ENCODE results near the gene TFF3. TPM values are rescaled to one million over a fixed set of nuclear protein-coding genes. Genes with fewer than 3 reads are reported as not detected.
A peak's percentile ranks its signal among the peaks of the same experiment; 100 is the strongest.

The TFF3 gene
- total RNA-seq, 1 donor from 2014 or later, result 40.3 TPM

- Mint-ChIP-seq H3K27ac (peak overlapping the region; percentile 34), H3K9me3 (ENCODE audit: low read depth) (peaks cover 17% of the 10 kb centered on the region), H3K4me3 (ENCODE audit: low read depth) (no peak overlapping the region), H3K36me3 (ENCODE audit: insufficient read depth) (peaks cover 1% of the 10 kb centered on the region), H3K4me1 (ENCODE audit: low read depth) (peaks cover 6% of the 10 kb centered on the region), H3K27me3 (no peaks in the 10 kb centered on the region)
- no peak for TF ChIP-seq CTCF (IDR thresholded peaks at IDR 0.05; ENCODE audit: unreplicated experiment)
- DNase-seq (ENCODE audit: low spot score, unreplicated experiment), result no peak
These were observed 15.5 kb upstream of the TFF3 start for GRCh38 chr21:42330380-42331371.

DNA sequence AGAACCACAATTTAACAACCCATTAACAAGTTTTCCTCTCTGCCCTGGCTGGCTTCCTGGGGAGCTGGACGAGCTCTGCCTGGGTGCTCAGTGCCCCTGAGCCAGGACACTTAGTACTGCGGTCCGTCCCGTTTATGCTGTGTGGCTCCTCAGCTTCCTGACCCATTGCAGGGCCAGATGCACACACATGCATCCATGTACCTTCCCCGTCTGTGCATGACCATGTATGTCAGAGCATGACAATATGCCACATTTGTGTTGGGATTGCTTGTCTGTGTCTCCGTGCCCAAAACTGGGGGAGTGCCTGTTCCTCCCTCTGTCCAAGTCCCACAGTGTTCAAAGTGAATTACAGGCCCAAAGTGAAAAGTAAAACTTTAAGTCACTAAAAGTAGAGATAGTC is 9.7 kb upstream of the TFF3 start:
- TF ChIP-seq CTCF (IDR thresholded peaks at IDR 0.05; ENCODE audit: unreplicated experiment), result no peak
- Mint-ChIP-seq H3K27ac (no peak overlapping the region), H3K4me3 (ENCODE audit: low read depth) (no peak overlapping the region), H3K27me3 (peaks cover 6% of the 10 kb centered on the region), H3K9me3 (ENCODE audit: low read depth) (peaks cover 8% of the 10 kb centered on the region), H3K36me3 (ENCODE audit: insufficient read depth) (peaks cover 1% of the 10 kb centered on the region), H3K4me1 (ENCODE audit: low read depth) (no peaks in the 10 kb centered on the region)
- DNase-seq (ENCODE audit: low spot score, unreplicated experiment), result no peak

DNA sequence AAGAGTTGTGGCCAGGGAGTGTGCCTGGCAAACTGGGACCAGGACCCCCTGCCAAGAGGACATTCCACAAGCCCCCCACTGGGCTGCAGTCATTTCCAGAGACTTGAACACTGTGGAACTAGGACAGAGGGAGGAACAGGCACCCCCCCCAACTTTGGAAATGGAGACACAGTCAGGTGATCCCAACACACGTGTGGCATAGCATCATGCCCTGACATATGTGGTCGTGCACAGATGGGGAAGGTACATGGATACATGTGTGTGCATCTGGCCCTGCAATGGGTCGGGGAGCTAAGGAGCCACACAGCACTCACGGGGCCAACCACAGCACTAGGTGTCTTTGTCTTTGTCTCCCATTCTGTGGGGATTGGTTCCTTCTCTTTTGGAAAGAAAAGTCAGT is 6.6 kb upstream of the TFF3 start:
- Mint-ChIP-seq H3K27me3 (peaks cover 6% of the 10 kb centered on the region), H3K27ac (no peak overlapping the region), H3K4me3 (ENCODE audit: low read depth) (no peak overlapping the region), H3K4me1 (ENCODE audit: low read depth) (peaks cover 1% of the 10 kb centered on the region), H3K36me3 (ENCODE audit: insufficient read depth) (no peaks in the 10 kb centered on the region), H3K9me3 (ENCODE audit: low read depth) (no peaks in the 10 kb centered on the region)
- TF ChIP-seq CTCF (IDR thresholded peaks at IDR 0.05; ENCODE audit: unreplicated experiment), result no peak
- DNase-seq (ENCODE audit: low spot score, unreplicated experiment), result no peak

- DNase-seq (ENCODE audit: low spot score, unreplicated experiment), result no peak
- Mint-ChIP-seq H3K9me3 (ENCODE audit: low read depth) (no peaks in the 10 kb centered on the region), H3K27ac (no peak overlapping the region), H3K4me3 (ENCODE audit: low read depth) (no peak overlapping the region), H3K4me1 (ENCODE audit: low read depth) (peaks cover 4% of the 10 kb centered on the region), H3K36me3 (ENCODE audit: insufficient read depth) (no peaks in the 10 kb centered on the region), H3K27me3 (peaks cover 6% of the 10 kb centered on the region)
- TF ChIP-seq CTCF (IDR thresholded peaks at IDR 0.05; ENCODE audit: unreplicated experiment), result no peak
These were observed 6.0 kb upstream of the TFF3 start for GRCh38 chr21:42321231-42321630.

DNA sequence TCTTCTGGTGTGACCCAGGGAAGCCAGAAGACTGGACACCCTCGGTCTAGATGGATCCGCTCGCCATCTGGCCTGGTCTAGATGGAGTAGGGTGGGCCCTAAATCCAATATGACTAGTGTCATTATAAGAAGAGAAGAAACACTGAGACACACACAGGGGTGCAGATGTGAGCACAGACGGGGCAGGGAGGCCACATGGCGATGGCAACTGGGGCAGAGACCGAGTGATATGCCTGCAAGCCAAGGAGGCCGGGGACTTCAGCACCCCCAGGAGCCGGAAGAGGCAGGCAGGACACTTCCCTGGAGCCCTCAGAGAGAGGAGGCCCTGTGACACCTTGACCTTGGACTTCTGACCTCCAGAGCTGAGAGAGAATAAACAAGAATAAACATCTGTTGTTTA is 5.6 kb upstream of the TFF3 start:
- Mint-ChIP-seq H3K27ac (peak overlapping the region; percentile 50), H3K4me3 (ENCODE audit: low read depth) (no peak overlapping the region), H3K36me3 (ENCODE audit: insufficient read depth) (no peaks in the 10 kb centered on the region), H3K9me3 (ENCODE audit: low read depth) (no peaks in the 10 kb centered on the region), H3K4me1 (ENCODE audit: low read depth) (peaks cover 5% of the 10 kb centered on the region), H3K27me3 (peaks cover 6% of the 10 kb centered on the region)
- DNase-seq (ENCODE audit: low spot score, unreplicated experiment), result no peak
- no peak for TF ChIP-seq CTCF (IDR thresholded peaks at IDR 0.05; ENCODE audit: unreplicated experiment)

Measured in progenitor cell of endocrine pancreas (in vitro differentiated cells).